Measurements from ENCODE around the gene GLRX5. TPM values are rescaled to one million over a fixed set of nuclear protein-coding genes. Genes with fewer than 3 reads are reported as not detected.

Gene GLRX5
- total RNA-seq, 1 donor from 2014 or later = 23.7 TPM

GRCh38 chr14:95544588-95544987 lies 9.7 kb downstream of the GLRX5 start:
- peaks cover 11% of the 10 kb centered on the region for H3K36me3 ChIP-seq
- no peaks in the 10 kb centered on the region for H3K27me3 ChIP-seq (ENCODE audit: low read depth)
- DNase-seq (no peak), ATAC-seq (no peak)
- no peaks in the 10 kb centered on the region for H3K4me1 ChIP-seq
- H3K9me3 ChIP-seq = no peaks in the 10 kb centered on the region
- intact Hi-C loops (cut with DNase I) = no loop called here
- no peak overlapping the region for H3K4me3 ChIP-seq
- TF ChIP-seq CTCF (IDR thresholded peaks at IDR 0.05) = no peak
- no peak overlapping the region for H3K27ac ChIP-seq

GRCh38 chr14:95545515-95546168 lies 10.8 kb downstream of the GLRX5 start:
- H3K9me3 ChIP-seq = no peaks in the 10 kb centered on the region
- no peaks in the 10 kb centered on the region for H3K4me1 ChIP-seq
- no peak for ATAC-seq
- no peak overlapping the region for H3K4me3 ChIP-seq
- intact Hi-C loops (cut with DNase I) = no loop called here
- no peak for TF ChIP-seq CTCF (IDR thresholded peaks at IDR 0.05)
- DNase-seq = no peak
- no peaks in the 10 kb centered on the region for H3K27me3 ChIP-seq (ENCODE audit: low read depth)
- no peak overlapping the region for H3K27ac ChIP-seq
- peaks cover 11% of the 10 kb centered on the region for H3K36me3 ChIP-seq

- no peaks in the 10 kb centered on the region for H3K4me1 ChIP-seq
- H3K4me3 ChIP-seq = no peak overlapping the region
- H3K27ac ChIP-seq = no peak overlapping the region
- H3K36me3 ChIP-seq = peaks cover 11% of the 10 kb centered on the region
- no peak for DNase-seq
- H3K9me3 ChIP-seq = no peaks in the 10 kb centered on the region
- no peaks in the 10 kb centered on the region for H3K27me3 ChIP-seq (ENCODE audit: low read depth)
- intact Hi-C loops (cut with DNase I) = no loop called here
- no peak for ATAC-seq
- TF ChIP-seq CTCF (IDR thresholded peaks at IDR 0.05) = no peak
These were observed 12.4 kb downstream of the GLRX5 start for GRCh38 chr14:95547272-95547625.

GRCh38 chr14:95547626-95548327 lies 12.9 kb downstream of the GLRX5 start:
- Histone ChIP-seq H3K27me3 (ENCODE audit: low read depth) (no peaks in the 10 kb centered on the region), H3K9me3 (no peaks in the 10 kb centered on the region), H3K27ac (no peak overlapping the region), H3K4me3 (no peak overlapping the region), H3K4me1 (no peaks in the 10 kb centered on the region), H3K36me3 (peaks cover 11% of the 10 kb centered on the region)
- DNase-seq (no peak), ATAC-seq (no peak)
- intact Hi-C loops (cut with DNase I) = no loop called here
- TF ChIP-seq CTCF (IDR thresholded peaks at IDR 0.05) = no peak

- intact Hi-C loops (cut with DNase I) = no loop called here
These were observed 13.6 kb downstream of the GLRX5 start for GRCh38 chr14:95548328-95548929.

More at GRCh38 chr14:95548328-95548929, 13.6 kb downstream of the GLRX5 start:
- DNase-seq = no peak
- Histone ChIP-seq H3K36me3 (peaks cover 11% of the 10 kb centered on the region), H3K4me1 (no peaks in the 10 kb centered on the region), H3K9me3 (no peaks in the 10 kb centered on the region), H3K4me3 (no peak overlapping the region), H3K27me3 (ENCODE audit: low read depth) (no peaks in the 10 kb centered on the region), H3K27ac (no peak overlapping the region)
- TF ChIP-seq CTCF (IDR thresholded peaks at IDR 0.05) = no peak
- no peak for ATAC-seq

All from lower lobe of right lung (tissue), 2 donors.